Measurements from ENCODE around the gene TMEM258. TPM values are rescaled to one million over a fixed set of nuclear protein-coding genes. Genes with fewer than 3 reads are reported as not detected.

TMEM258 gene
- total and polyA plus RNA-seq, 4 donors: 31.0 to 136 (median 98.7) TPM

- TF ChIP-seq FOXA1 (IDR thresholded peaks at IDR 0.05) (no peak), TAF1 (conservative IDR thresholded peaks at IDR 0.05) (no peak), JUND (IDR thresholded peaks at IDR 0.05) (no peak), RAD21 (IDR thresholded peaks at IDR 0.05) (no peak), GABPA (IDR thresholded peaks at IDR 0.05 in 1 of 2, conservative IDR thresholded peaks at IDR 0.05 in 1 of 2) (no peak), RXRA (IDR thresholded peaks at IDR 0.05) (no peak), SP1 (IDR thresholded peaks at IDR 0.05) (no peak)
- TF ChIP-seq, protein P1, sequence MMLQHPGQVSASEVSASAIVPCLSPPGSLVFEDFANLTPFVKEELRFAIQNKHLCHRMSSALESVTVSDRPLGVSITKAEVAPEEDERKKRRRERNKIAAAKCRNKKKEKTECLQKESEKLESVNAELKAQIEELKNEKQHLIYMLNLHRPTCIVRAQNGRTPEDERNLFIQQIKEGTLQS (IDR thresholded peaks at IDR 0.05): no peak
Observed at GRCh38 chr11:61802605-61803004, 10.2 kb upstream of the TMEM258 start (continued).

DNA sequence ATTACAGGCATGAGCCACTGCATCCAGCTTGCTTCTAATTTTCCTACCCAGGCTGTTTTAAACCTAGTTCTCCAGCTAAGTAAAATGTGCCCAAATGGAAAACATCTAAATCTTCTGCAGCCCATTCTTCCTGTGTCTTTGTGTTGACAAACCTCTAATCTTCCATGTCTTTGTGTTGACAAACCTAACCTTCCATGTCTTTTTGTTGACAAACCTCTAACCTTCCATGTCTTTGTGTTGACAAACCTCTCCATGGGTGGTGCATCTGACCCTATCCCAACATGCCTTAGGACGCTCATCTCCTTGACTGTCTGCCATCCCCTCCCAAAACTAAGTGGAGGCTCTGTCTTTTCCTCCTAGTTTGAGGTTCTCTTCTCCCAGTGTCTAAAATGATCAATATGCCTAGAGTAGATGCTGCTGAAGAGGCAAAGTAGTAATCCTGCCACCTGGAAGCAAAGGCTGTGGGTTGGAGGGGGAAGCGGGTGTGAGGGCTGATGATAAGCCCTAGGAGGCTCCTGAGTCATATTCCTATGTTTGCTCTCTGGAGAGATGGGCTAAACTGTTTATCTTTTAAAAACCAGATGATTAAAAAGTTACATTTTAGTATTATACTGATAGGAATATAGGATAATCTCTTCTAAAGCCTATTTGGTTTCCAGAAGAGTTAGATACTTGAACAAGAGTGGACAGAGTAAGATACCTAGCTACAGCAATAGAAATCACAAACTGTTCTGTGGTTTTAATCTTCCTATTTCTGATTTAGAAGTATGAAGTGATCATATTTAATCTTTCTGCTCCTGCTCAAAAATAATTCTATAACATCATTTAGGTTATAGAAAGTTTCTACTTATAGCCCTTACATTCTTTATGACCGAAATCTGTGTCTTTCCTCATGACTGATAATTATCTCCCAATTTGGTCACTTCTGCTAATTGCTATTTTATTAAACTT, 8.2 kb upstream of the TMEM258 start:
- Histone ChIP-seq H3K4me3 (ENCODE audit: low read depth in 1 of 3, low read length in 3 of 3) (no peak overlapping the region), H3K27me3 (ENCODE audit: control insufficient read depth in 4 of 4, insufficient read depth in 4 of 4, low read length in 3 of 4) (no peaks in the 10 kb centered on the region), H3K4me1 (ENCODE audit: control insufficient read depth in 4 of 4, insufficient read depth in 4 of 4, low read length in 3 of 4) (peaks cover 0 to 13% (median 5%) of the 10 kb centered on the region in 4 donors), H3K36me3 (ENCODE audit: control insufficient read depth in 4 of 4, insufficient read depth in 3 of 4, low read depth in 1 of 4, low read length in 3 of 4) (peaks cover 3 to 35% (median 13%) of the 10 kb centered on the region in 4 donors), H3K9ac (ENCODE audit: low read depth in 1 of 2, low read length in 2 of 2) (no peak overlapping the region), H3K27ac (ENCODE audit: low read depth in 1 of 2, low read length in 2 of 2) (no peak overlapping the region), H3K9me3 (ENCODE audit: control insufficient read depth in 4 of 4, low read length in 3 of 4) (no peaks in the 10 kb centered on the region)
- DNase-seq (ENCODE audit: low spot score): no peak
- TF ChIP-seq YY1 (IDR thresholded peaks at IDR 0.05) (no peak), SP1 (IDR thresholded peaks at IDR 0.05) (no peak), EGR1 (IDR thresholded peaks at IDR 0.05; ENCODE audit: low read depth in 2 of 2) (no peak), MAX (IDR thresholded peaks at IDR 0.05) (no peak), HNF4G (IDR thresholded peaks at IDR 0.05) (no peak), FOXA1 (IDR thresholded peaks at IDR 0.05) (no peak), ZBTB33 (IDR thresholded peaks at IDR 0.05) (no peak), TAF1 (conservative IDR thresholded peaks at IDR 0.05) (no peak)
- 95% methylated on average over 3 of the region's 3 CpGs for whole genome bisulfite sequencing

DNA sequence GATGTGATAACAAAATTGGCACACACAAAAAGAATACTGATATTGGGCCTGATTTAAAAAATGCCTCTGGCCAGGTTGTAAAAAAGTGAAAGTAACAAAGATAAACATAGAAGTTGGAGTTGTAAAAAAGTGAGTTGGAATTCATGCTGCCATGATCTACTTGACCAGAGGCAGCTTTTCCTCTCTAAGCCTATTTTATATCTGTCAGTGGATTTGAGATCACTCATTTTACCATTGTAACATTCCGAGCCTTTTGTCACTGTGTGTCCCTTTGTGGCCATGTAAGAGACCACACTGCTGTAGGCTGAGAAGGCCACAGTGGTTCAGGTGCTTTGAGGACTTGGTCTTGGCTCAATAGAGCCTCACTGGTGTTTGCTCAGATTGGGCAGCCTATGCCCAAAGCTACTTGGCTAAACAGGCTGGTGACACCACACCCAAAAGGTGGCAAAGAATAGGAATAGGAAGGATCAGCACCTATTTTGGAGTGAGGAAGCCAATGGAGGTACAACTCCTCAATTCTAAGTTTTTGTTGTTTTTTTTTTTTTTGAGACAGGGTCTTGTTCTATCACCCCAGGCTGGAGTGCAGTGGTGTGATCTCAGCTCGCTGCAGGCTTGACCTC, 7.4 kb upstream of the TMEM258 start:
- H3K36me3 ChIP-seq (ENCODE audit: control insufficient read depth in 4 of 4, insufficient read depth in 3 of 4, low read depth in 1 of 4, low read length in 3 of 4): peaks cover 3 to 27% (median 9%) of the 10 kb centered on the region in 4 donors
- no peaks in the 10 kb centered on the region for H3K9me3 ChIP-seq (ENCODE audit: control insufficient read depth in 4 of 4, low read length in 3 of 4)
- no peak for TF ChIP-seq YY1 (IDR thresholded peaks at IDR 0.05)
- no peak for TF ChIP-seq CTCF (IDR thresholded peaks at IDR 0.05; ENCODE audit: low read depth, low read length, missing input control)
- TF ChIP-seq JUND (IDR thresholded peaks at IDR 0.05): no peak
- no peak for DNase-seq (ENCODE audit: low spot score)
- no peaks in the 10 kb centered on the region for H3K27me3 ChIP-seq (ENCODE audit: control insufficient read depth in 4 of 4, insufficient read depth in 4 of 4, low read length in 3 of 4)
- H3K9ac ChIP-seq (ENCODE audit: low read depth in 1 of 2, low read length in 2 of 2): no peak overlapping the region
- peaks cover 0 to 13% (median 5%) of the 10 kb centered on the region in 4 donors for H3K4me1 ChIP-seq (ENCODE audit: control insufficient read depth in 4 of 4, insufficient read depth in 4 of 4, low read length in 3 of 4)
- WGBS: 98% methylated on average over 2 of the region's 2 CpGs
- no peak overlapping the region for H3K27ac ChIP-seq (ENCODE audit: low read depth in 1 of 2, low read length in 2 of 2)
- no peak overlapping the region for H3K4me3 ChIP-seq (ENCODE audit: low read depth in 1 of 3, low read length in 3 of 3)
